GM12873 (cell line): ENCODE data around the gene MRPS7.

ENCODE experiments used
- TF ChIP-seq, protein P1 (sequence below): IDR thresholded peaks from 2 replicates; pipeline ENCODE4 v1.5.1; 2012; ENCODE audit warnings: low read depth, mild to moderate bottlenecking, moderate library complexity, low read length, control low read depth; ENCODE audit not compliant: insufficient read depth; ENCODE audit errors: missing control alignments

The MRPS7 gene

GRCh38 chr17:75261336-75262111 is at the start of gene MRPS7, which contains the start of gene GGA3:
Gene MRPS7, plus strand, starts transcription at chr17:75261879. Its CDS starts 22 bp downstream, at chr17:75261901.
Gene GGA3, minus strand, starts transcription at chr17:75261606. Its CDS starts 19 bp downstream, at chr17:75261587.
- TF ChIP-seq, protein P1, sequence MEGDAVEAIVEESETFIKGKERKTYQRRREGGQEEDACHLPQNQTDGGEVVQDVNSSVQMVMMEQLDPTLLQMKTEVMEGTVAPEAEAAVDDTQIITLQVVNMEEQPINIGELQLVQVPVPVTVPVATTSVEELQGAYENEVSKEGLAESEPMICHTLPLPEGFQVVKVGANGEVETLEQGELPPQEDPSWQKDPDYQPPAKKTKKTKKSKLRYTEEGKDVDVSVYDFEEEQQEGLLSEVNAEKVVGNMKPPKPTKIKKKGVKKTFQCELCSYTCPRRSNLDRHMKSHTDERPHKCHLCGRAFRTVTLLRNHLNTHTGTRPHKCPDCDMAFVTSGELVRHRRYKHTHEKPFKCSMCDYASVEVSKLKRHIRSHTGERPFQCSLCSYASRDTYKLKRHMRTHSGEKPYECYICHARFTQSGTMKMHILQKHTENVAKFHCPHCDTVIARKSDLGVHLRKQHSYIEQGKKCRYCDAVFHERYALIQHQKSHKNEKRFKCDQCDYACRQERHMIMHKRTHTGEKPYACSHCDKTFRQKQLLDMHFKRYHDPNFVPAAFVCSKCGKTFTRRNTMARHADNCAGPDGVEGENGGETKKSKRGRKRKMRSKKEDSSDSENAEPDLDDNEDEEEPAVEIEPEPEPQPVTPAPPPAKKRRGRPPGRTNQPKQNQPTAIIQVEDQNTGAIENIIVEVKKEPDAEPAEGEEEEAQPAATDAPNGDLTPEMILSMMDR, result no peak

DNA sequence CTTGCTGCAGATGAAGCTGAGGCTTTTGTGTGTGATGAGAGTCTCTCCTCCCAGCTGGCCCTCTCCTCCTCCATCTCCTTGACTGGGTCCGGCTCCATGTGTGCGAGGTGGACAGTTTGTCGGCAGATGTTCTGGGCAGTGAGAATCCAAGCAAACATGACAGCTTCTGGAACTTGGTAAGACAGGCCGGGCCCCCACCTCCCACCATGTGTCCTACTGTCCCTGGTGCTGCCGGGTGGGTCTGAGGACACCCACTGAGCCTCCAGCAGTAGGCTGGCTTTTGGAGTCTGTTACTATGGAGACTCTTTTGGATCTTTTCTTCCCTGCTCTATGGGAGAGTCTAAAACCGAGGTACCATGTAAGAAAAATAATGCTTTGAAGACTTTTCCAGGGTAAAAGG is 43.5 kb upstream of the MRPS7 start:
- TF ChIP-seq, protein P1, result no peak

DNA sequence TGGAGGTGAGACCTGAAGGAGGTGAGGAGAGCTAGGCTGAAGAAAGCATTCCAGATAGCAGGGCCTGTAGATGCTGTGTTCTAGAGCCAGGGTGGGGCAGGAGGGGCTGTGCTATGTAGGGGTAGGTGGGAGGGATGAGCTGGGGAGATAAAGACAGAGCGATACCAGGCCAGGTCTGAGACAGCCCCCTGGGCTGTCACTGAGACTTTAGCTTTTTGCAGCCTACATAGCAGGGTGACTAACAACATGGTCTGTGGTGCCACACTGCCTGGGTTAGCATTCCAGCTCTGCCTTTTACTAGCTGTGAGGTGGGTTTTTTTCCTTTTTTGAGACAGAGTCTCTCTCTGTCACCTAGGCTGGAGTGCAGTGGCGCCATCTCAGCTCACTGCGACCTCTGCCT is 41.9 kb upstream of the MRPS7 start:
- TF ChIP-seq, protein P1, result no peak

- TF ChIP-seq, protein P1, result no peak
Measured at GRCh38 chr17:75225016-75225415, 36.7 kb upstream of the MRPS7 start.

- TF ChIP-seq, protein P1, result no peak
Measured at GRCh38 chr17:75227729-75228128, 34.0 kb upstream of the MRPS7 start.

GRCh38 chr17:75228305-75228704 is 33.4 kb upstream of the MRPS7 start:
- TF ChIP-seq, protein P1, result no peak

GRCh38 chr17:75228847-75229246 is 32.8 kb upstream of the MRPS7 start:
- TF ChIP-seq, protein P1, result no peak
